ENCODE results near the gene PNPLA6. TPM values are rescaled to one million over a fixed set of nuclear protein-coding genes. Genes with fewer than 3 reads are reported as not detected.
A peak's percentile ranks its signal among the peaks of the same experiment; 100 is the strongest.

Gene PNPLA6
- total and polyA plus RNA-seq, 2 of the 8 experiments (the other 6 are each of a cell fraction or from before 2014, with no cell fraction given) = 55.1 to 121 TPM

- TF ChIP-seq RBBP5 (IDR thresholded peaks at IDR 0.05; ENCODE audit: borderline replicate concordance, low read depth, low read length) = no peak
- TF ChIP-seq HDAC2 (IDR thresholded peaks at IDR 0.05; ENCODE audit: borderline replicate concordance in 1 of 2, low read depth in 2 of 2, low read length in 2 of 2) = no peak
- no peak for TF ChIP-seq EGR1 (IDR thresholded peaks at IDR 0.05; ENCODE audit: borderline replicate concordance, low read depth, low read length)
- TF ChIP-seq ZNF274 (IDR thresholded peaks at IDR 0.05; ENCODE audit: borderline replicate concordance, extremely low read depth, low read length) = no peak
- TF ChIP-seq CBX5 (IDR thresholded peaks at IDR 0.05; ENCODE audit: low read depth, low read length) = no peak
- TF ChIP-seq PHF8 (conservative IDR thresholded peaks at IDR 0.05; ENCODE audit: low read depth, low read length) = no peak
- no peak for TF ChIP-seq CTCF (IDR thresholded peaks at IDR 0.05; ENCODE audit: control extremely low read depth in 1 of 3, insufficient read depth in 1 of 3, low read depth in 1 of 3, low read length in 3 of 3)
- 0 out of 2 replicates have a peak, but pooled peaks have one; percentile 38 for TF ChIP-seq SP1 (IDR thresholded peaks at IDR 0.05; ENCODE audit: low read depth, low read length)
Observed at GRCh38 chr19:7540761-7541474, 5.4 kb downstream of the PNPLA6 start (continued).

All from H1 (cell line).